Tibial artery (tissue), 4 donors: Measurements from ENCODE around the gene IPO13.

Source experiments
- DNase-seq, 2 donors: peaks; one replicate each; pipeline ENCODE4 v3.0.0-alpha.2; 2019
- H3K27ac ChIP-seq, 2 donors: fragments of 200-600 bp; sonication (generic) in 1 of 2; 1 replicate in 1 of 2; 2 replicates in 1 of 2; pipeline ENCODE4 v1.5.1; 2018 to 2019; ENCODE audit warnings: mild to moderate bottlenecking in 1 of 2
- H3K27me3 ChIP-seq, 2 donors: fragments of 200-600 bp; sonication (generic) in 1 of 2; one replicate each; pipeline versions ENCODE4 v1.5.1 to v1.6.0; 2016 to 2019
- H3K36me3 ChIP-seq, 3 donors: fragments of 200-600 bp; sonication (generic) in 2 of 3; one replicate each; pipeline ENCODE4 v1.5.1; 2016 to 2019; ENCODE audit warnings: mild to moderate bottlenecking in 2 of 3
- H3K4me1 ChIP-seq, 4 donors: fragments of 200-600 bp; sonication (generic) in 2 of 4; 1 replicate in 3 of 4; 2 replicates in 1 of 4; pipeline ENCODE4 v1.5.1; 2016 to 2019
- H3K4me3 ChIP-seq, 2 donors: fragments of 200-600 bp; sonication (generic) in 1 of 2; 1 replicate in 1 of 2; 2 replicates in 1 of 2; pipeline ENCODE4 v1.5.1; 2018 to 2019; ENCODE audit warnings: mild to moderate bottlenecking in 2 of 2
- H3K9me3 ChIP-seq, 3 donors: fragments of 200-600 bp; sonication (generic) in 1 of 3; one replicate each; pipeline ENCODE4 v1.5.1; 2016 to 2019
- CTCF ChIP-seq, 2 experiments: fragments of 200-600 bp in 1 of 2; fragments of 450-650 bp in 1 of 2; IDR thresholded peaks; one replicate each; pipeline ENCODE4 v1.5.1; 2017 to 2019; ENCODE audit warnings: antibody characterized with exemption in 2 of 2, mild to moderate bottlenecking in 1 of 2, moderate library complexity in 1 of 2
- intact Hi-C: fragments of 100-400 bp; cut with DNase I; formaldehyde crosslinking; loops from one replicate; pipeline ENCODE4 v1.15.0; 2023; ENCODE audit warnings: low total_unique reads

IPO13 gene

GRCh38 chr1:44012941-44013609 lies 66.3 kb downstream of the IPO13 start:
- no peak overlapping the region for H3K4me3 ChIP-seq
- intact Hi-C loops, result no loop called here
- no peaks in the 10 kb centered on the region for H3K27me3 ChIP-seq
- H3K27ac ChIP-seq, result no peak overlapping the region
- TF ChIP-seq CTCF (IDR thresholded peaks at IDR 0.05), result no peak
- H3K36me3 ChIP-seq, result peaks cover 0 to 11% (median 0%) of the 10 kb centered on the region in 3 donors
- H3K9me3 ChIP-seq, result no peaks in the 10 kb centered on the region
- no peak for DNase-seq
- H3K4me1 ChIP-seq, result peaks cover 0 to 32% (median 24%) of the 10 kb centered on the region in 4 donors

- H3K27ac ChIP-seq, result peak overlapping the region; percentile 10 to 32
- DNase-seq, result no peak
These were observed 67.2 kb downstream of the IPO13 start for GRCh38 chr1:44013949-44014348.

GRCh38 chr1:44014365-44015104 lies 67.8 kb downstream of the IPO13 start:
- no peaks in the 10 kb centered on the region for H3K9me3 ChIP-seq
- no peak for TF ChIP-seq CTCF (IDR thresholded peaks at IDR 0.05)
- no peak overlapping the region for H3K4me3 ChIP-seq
- no peak for DNase-seq
- H3K27me3 ChIP-seq, result no peaks in the 10 kb centered on the region
- H3K4me1 ChIP-seq, result peaks cover 0 to 32% (median 24%) of the 10 kb centered on the region in 4 donors
- peak overlapping the region; percentile 10 to 32 for H3K27ac ChIP-seq
- peaks cover 0 to 6% (median 0%) of the 10 kb centered on the region in 3 donors for H3K36me3 ChIP-seq
- intact Hi-C loops, result no loop called here

More at GRCh38 chr1:44013949-44014348, 67.2 kb downstream of the IPO13 start:
- intact Hi-C loops, result no loop called here
- TF ChIP-seq CTCF (IDR thresholded peaks at IDR 0.05), result no peak
- H3K27me3 ChIP-seq, result no peaks in the 10 kb centered on the region
- peaks cover 0 to 9% (median 0%) of the 10 kb centered on the region in 3 donors for H3K36me3 ChIP-seq
- H3K4me1 ChIP-seq, result peaks cover 0 to 32% (median 24%) of the 10 kb centered on the region in 4 donors
- no peaks in the 10 kb centered on the region for H3K9me3 ChIP-seq
- no peak overlapping the region for H3K4me3 ChIP-seq

GRCh38 chr1:44015206-44015605 lies 68.5 kb downstream of the IPO13 start:
- intact Hi-C loops, result no loop called here
- H3K4me3 ChIP-seq, result no peak overlapping the region
- peak; percentile 39 to 82 for DNase-seq
- H3K27me3 ChIP-seq, result no peaks in the 10 kb centered on the region
- TF ChIP-seq CTCF (IDR thresholded peaks at IDR 0.05), result no peak
- peaks cover 0 to 32% (median 24%) of the 10 kb centered on the region in 4 donors for H3K4me1 ChIP-seq
- H3K36me3 ChIP-seq, result no peaks in the 10 kb centered on the region
- no peaks in the 10 kb centered on the region for H3K9me3 ChIP-seq
- peak overlapping the region; percentile 10 to 32 for H3K27ac ChIP-seq

GRCh38 chr1:44016041-44016889 lies 69.5 kb downstream of the IPO13 start:
- H3K36me3 ChIP-seq, result no peaks in the 10 kb centered on the region
- DNase-seq, result no peak
- H3K9me3 ChIP-seq, result no peaks in the 10 kb centered on the region
- intact Hi-C loops, result no loop called here
- H3K27ac ChIP-seq, result peak overlapping the region in 1 of 2 donors; percentile 32
- TF ChIP-seq CTCF (IDR thresholded peaks at IDR 0.05), result no peak
- H3K27me3 ChIP-seq, result no peaks in the 10 kb centered on the region
- peaks cover 0 to 32% (median 24%) of the 10 kb centered on the region in 4 donors for H3K4me1 ChIP-seq
- no peak overlapping the region for H3K4me3 ChIP-seq
